Activated T-helper 9 cell treated with anti-CD3 and anti-CD28 coated beads, Interleukin-2, amount 50 U/mL, for 16 hours (primary cell): ENCODE measurements around the gene PIK3R6.

Experiments
- DNase-seq: peaks from one replicate; pipeline ENCODE4 v3.0.0-alpha.2; 2020; ENCODE audit warnings: low read depth

The PIK3R6 gene, protein sequence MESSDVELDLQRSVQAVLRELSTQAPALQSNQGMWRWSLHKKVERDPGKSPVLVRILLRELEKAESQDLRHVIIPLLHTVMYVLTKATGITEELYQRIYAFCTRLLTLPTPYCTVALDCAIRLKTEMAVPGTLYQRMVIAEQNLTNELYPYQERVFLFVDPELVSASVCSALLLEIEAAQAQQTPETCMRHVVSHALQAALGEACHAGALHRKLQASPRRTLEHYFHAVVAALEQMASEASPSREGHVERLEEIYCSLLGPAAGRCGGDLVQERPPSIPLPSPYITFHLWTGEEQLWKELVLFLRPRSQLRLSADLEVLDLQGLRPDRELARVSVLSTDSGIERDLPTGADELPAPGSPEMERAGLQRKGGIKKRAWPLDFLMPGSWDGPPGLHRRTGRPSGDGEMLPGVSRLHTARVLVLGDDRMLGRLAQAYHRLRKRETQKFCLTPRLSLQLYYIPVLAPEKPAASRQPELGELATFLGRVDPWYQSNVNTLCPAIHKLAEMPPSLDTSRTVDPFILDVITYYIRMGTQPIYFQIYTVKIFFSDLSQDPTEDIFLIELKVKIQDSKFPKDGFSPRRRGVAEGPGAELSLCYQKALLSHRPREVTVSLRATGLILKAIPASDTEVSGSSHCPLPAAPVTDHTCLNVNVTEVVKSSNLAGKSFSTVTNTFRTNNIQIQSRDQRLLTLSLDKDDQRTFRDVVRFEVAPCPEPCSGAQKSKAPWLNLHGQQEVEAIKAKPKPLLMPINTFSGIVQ

DNA sequence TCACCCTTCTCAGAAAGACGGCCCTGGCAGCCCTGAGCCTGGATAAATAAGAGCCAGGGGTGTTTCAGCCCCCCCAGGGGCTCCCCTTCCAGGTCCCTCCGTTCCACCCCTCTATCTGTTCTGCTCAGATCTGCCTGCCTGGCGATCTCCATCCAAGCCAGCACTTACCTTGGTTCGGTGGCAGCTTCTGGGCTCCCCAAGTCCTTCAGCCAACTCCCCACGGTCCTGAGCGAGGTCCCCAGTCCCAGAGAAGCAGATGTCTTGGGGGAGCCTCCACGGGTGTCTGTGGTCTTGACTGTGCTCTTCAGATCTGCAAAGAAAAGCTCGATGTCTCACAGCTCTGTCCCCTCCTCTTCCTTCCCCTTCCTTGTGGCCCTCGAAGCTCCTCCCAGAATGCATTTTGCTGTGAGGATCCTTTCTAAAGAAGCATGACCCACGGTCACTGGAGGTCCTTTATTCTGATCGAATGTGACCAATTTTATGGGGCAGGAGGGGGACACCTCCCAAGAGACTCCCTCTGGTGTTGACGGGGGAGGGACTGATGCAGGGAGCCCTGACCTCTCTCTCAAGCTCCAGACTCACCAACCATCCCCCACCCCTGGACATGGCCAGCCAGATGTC lies at the start of gene PIK3R6:
TSS of gene PIK3R6 (minus strand) at position 314 of the 621 bp plus-strand sequence. CDS start 17,880 bp downstream, outside the sequence.
- DNase-seq = no peak

DNA sequence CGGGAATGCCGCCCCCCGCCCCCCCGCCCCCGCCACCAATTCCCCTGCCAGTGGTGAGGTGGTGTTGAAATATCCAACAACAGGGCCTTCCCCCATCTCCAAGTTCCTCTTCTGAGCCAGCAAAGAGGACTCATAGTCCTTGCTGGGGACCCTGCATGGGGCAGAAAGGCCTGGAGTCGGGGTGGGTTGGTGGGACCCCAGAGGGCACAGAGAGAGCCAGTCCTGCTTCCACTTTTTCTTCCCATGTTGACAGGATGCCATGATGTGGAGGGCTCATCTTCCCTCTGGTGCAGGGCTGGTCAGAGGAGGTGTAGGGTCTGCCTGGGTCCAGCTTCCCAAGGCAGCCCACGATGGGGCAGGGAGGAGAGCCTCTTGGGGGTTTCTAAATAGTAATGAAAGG lies 49.0 kb upstream of the PIK3R6 start:
- no peak for DNase-seq

DNA sequence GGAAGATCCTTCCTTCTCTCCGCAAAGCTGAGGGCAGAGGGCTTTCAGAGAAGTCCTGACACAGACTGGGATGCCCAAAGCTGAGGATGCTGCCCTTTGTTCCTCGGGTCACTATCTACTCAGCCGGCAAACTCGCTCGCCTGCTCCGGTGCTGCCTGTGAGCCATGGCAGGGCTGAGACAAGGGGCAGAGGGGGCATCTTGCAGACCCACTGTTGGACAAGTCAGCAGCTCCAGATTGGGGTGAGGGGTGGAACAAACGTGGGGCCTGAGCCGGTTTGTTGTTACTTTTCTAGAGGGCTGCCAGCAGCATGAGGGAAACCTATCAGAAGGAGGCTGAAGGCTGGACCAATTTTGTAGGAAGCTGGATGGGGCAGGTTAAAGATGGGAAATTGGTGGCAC lies 47.1 kb upstream of the PIK3R6 start:
- no peak for DNase-seq

DNA sequence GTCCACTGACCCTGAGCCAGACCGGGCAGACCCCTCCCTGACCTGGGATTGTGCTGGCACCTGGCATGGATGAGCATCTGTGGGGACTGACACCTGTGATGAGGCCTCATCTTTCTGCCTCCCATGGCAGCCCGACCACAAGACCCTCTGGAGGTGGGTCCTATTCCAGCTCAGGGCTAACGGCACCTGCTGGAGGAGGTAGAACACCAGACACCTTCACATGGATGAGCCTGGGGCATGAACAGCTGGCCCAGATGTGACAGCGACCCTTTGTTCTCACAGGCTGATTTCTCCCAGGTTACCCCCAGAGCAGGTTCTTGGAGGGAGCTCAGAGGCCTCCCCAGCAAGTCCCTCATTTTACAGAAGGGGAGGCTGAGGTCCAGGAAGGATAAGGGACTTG lies 46.4 kb upstream of the PIK3R6 start:
- DNase-seq = no peak

DNA sequence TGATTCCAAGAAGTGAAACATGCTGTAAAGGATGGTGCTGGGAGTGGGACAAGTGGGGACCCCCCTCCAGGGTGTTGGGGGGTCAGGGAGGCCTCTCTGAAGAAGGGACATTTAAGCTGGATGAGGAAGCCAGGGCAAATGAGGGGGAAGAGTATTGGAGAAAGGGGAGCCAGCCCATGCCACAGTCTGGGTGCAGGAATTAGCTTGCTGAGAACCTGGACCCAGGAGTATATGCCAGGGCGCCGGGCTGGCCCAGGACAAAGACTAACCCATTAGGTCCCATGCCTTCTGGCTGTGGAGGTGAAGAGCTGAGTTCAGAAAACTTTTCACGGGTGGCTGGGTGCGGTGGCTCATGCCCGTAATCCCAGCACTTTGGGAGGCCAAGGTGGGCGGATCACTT lies 45.6 kb upstream of the PIK3R6 start:
- no peak for DNase-seq

GRCh38 chr17:8912084-8912981 lies 44.9 kb upstream of the PIK3R6 start:
- DNase-seq = no peak

- no peak for DNase-seq
Measured at GRCh38 chr17:8910969-8911604, 43.6 kb upstream of the PIK3R6 start.

DNA sequence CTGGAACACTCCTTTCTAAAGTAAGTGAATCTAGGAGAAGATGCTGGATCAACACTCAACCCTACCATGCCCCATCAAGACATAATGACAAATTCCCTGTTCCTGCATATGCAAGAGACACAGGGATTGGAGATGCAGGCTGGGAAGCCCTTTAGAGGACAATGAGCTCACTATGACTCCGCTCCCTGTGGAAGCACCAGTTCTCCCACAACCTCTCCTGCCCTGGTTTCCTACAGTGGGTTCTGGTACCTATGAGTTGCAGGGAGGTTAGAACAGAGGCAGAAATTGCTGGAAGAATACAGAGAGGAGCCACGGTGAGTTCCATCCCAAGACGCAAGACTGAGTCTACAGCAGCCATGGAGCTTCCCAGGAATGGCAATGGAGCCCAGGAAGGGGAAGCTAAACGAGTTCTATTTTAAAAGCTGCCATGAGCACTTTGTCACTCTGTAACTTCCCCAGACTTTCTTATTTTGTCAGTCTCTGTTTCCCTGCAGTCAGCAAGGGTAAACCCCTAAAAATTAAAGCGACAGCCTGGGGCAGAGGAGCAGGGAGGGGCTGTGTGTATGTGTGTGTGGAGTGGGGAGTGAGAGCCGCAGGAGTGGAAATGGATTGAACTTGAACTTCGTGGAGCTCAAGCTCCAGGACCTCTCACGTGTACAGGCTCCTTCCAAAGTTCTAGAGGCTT lies 42.3 kb upstream of the PIK3R6 start:
- DNase-seq = no peak

DNA sequence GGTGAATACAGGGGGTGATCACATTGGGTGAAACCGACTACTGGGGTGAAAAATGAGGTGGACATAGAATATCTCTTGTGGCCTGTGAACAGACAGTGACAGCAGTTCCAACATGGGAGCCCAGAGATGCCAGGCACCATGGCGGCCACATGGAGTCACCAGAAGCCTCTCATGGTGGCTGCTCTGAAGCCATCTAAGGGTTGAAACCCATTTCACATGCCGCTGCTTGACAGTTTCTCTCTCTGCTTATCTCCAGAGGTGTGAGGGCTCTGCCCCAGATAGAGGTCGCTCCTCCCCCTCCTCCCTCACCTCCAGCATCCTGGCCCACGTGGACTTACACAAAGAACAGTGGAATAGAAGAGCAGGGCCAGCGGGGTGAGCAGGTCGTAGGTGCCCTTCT lies 37.9 kb upstream of the PIK3R6 start:
- DNase-seq = no peak

DNA sequence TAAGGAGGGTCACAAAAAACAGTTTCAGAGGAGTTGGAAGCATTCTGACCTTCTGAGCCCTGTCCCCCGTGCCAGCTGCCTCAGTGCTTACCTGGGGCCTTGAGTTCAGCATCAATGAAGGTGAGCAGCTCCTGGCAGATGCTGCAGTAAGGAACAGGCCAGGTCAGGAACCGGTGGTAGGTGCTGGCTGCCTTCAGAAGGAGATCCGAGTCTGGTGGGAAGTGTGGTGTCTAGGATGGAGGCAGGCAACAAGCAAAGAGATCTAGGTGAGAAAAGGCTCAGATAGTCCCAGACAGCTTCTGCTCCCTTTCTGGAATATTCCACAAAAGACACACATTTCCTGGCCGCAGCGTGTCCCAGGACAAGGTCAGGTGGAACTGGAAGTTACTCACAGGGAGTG lies 37.2 kb upstream of the PIK3R6 start:
- DNase-seq = no peak

DNA sequence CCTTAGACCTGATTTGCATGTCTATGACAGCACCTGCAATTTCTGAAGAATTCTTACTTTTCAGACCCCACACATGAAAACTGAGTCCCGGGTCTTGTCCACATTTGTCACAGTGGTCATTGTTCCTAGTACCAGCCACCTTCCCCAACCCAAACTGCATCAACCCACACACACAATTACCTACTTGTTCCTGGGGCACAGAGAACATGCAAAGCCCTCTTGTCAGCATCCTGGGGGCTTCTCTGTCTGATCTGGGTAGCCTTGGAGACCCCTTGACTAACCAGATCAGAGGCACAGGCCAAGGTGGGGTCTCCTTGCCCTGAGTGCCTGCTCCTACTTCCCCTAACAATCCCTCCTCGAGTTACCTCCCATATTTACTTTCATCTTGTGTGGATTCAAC lies 36.7 kb upstream of the PIK3R6 start:
- DNase-seq = no peak

DNA sequence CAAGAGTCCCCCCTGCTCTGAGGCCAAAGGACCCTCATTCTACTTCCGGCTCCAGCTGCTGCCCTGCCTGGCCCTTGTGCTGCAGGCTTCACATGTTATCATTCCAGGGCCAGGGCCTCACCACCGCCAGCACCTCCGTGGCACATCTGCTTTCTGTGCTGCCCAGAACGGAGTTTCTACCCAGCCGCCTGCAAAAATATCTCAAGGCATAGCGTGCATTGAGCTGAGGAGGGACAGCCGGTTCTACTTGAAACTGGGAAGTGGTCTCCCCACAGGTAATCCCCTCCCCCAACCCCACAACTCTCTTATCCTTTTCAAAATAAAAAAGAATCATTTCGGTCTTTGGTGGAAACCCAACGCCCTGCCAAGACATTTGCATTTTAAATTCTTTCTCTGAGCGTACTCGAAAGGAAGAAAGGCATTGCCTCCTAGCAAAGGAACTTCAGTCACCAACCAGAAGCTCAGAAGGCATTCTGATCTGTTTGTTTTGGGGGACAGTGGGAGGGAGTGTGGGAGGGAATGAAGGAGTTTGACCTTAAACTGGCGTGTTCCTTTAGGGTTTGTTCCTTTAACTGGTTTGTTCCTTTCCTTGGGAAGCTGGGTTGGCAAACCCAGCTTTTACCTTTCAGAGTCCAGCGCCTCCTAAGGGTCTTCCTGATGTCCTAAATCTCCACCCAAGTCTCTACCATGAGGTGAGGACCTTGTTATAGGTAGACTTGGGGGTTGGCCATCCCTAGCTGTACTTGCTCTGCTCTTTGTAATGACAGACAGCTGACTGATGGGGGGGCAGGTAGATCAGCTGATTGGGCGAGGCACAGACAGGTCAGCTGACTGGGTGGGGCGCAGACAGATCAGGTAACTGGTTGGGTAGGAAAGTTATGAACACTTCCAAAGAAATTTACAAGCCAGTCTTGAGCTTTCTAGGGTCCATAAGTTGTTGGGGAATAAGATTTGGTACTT lies 33.4 kb upstream of the PIK3R6 start:
- DNase-seq = no peak

- DNase-seq = no peak
Measured at GRCh38 chr17:8900207-8900606, 32.7 kb upstream of the PIK3R6 start.

- DNase-seq = no peak
Measured at GRCh38 chr17:8898636-8899035, 31.2 kb upstream of the PIK3R6 start.

DNA sequence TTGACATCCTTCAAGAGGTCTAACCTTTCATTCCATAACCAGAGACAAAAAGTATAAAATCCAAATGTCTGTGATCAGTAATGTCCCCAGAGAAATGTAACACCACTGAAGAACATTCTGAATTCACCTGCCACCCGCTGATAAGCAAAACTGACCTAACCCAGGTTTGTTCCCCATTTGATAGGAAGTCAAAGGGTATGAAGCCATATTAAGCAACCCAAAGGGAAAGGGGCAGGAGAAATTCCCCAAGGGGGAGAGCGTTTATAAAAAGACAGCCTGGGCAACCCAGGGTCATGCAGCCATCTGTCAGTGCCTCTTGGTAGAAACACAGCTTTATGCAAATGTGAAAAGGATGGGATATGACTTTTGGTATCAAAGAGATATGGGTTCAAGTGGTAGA lies 30.7 kb upstream of the PIK3R6 start:
- DNase-seq = no peak

DNA sequence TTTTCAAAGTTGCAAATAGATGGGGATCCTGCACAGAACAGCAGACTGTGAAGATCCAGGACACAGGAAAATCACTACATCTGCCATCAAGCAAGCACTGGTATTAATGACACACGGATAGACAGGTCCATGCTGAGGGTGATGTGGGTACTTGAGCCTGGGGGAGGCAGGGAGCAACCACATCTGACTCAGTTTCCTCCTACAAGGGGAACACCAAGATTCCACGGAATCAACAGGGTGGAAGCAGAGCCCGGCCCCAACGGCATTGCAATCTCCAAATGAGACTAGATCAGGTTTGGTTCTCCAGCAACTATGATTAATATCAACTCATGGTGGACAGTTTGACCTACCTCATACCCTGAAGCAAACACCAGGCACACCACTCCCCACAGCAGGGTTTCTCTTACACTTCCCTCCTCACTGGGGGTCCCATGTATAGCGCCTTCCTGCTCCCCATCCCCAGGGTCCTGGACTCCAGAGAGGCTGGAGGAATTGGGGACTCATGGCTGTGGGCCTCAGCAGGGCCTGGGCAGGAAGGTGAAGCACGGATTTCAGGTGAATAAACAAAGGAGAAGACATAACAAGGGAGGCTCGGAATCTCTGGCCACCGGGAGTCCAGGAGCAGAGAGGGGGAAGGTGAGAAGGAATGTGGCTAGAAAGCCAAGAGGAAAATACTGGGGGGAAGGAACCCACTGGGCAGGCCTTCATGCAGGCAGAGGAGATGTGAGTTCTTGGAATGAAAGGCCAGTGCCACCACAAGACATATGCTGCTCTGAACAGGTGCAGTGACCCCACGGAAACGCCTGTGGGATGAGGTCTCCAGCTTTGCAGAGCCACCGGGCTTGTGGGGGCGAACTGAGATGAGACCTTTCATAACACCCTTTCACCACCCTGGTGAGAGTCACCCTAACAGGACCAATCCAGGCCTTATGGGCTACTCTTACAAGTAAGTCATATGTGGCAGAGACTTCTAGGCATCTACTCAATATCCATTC lies 29.5 kb upstream of the PIK3R6 start:
- DNase-seq = no peak

DNA sequence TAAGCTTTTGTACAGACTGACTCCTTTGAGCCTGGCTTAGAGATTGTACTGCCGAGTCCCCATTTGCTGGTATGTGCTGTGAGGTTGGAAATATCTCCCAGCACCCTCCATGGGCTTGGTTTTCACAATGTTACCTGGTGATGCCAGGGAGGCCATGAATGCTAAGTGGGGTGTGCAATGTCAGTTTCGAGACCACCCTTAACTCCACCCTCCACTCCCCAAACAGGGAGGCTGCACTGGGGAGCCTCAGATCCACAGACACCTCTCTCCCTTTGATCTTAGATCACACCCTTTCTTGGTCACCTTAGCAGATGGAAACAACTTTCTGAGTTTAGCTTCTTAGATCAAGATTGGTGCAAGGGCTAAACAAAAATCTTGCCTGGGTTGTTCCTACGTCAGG lies 28.6 kb upstream of the PIK3R6 start:
- DNase-seq = no peak
